Measurements from ENCODE around the gene CCDC112. TPM values are rescaled to one million over a fixed set of nuclear protein-coding genes. Genes with fewer than 3 reads are reported as not detected.
"Not testable (repeated sequence)": the region's sequence is repeated elsewhere in the genome, so short reads cannot be mapped to it uniquely, and the experiment has no call there.

The CCDC112 gene
- total RNA-seq, 1 donor from 2014 or later: 5.1 TPM

DNA sequence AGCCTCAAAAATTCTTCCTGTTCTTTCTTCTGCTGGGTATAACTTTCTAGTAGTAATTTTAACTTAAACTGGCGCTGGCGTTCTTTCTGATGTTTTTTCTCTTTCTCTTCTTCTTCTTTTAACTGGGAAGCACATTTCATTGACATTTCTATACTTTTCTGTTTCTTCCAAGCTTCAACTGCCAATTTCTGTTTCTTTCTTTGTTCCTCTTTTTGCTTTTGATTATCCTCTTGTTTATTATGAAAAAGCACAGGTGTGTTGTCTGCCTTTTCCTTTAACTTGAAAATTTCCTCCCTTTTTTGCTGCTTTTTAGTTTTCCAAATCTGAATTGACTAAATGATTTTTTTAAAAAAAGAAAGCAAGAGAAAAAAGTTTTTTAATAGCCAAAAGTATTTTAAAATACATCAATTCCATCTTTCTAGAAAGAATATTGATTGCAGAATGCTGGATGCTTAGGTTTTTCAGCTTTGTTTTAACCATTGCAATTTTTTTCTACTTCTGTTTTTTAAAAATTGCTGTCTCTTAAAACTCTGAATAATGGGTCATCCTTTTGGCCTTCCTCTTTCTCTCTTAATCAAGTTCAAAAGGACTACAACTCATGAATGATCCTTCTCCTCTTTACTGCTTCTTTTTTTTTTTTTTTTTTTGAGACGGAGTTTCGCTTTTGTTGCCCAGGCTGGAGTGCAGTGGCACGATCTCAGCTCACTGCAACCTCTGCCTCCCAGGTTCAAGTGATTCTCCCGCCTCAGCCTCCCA lies 25.0 kb downstream of the CCDC112 start:
- ATAC-seq (no peak), DNase-seq (ENCODE audit: missing footprints) (no peak)
- intact Hi-C loops (cut with DNase I): no loop called here

DNA sequence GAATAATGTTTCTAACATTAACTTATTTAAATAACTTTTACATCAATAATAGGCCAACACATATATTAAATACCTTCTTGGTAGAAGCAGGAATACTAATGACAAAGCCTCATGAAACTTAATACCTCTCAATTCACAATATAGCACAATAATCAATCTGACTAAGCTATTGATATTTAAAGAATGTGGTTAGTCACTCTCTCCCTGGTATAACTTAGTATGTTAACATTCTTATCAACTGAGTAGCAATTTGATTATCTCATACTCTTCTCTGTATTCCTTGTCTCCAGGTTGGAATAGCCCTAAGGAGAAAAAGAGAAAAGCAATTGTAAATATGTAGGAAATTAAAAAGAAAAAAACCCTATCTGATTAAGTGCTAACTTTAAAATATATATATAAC lies 28.8 kb downstream of the CCDC112 start:
- intact Hi-C loops (cut with DNase I): no loop called here
- DNase-seq (ENCODE audit: missing footprints) (no peak), ATAC-seq (no peak)

- intact Hi-C loops (cut with DNase I): no loop called here
- ATAC-seq (no peak), DNase-seq (ENCODE audit: missing footprints) (peak; percentile 57)
These were observed 31.2 kb downstream of the CCDC112 start for GRCh38 chr5:115265220-115265619.

- peak; percentile 59 for DNase-seq (ENCODE audit: missing footprints)
- intact Hi-C loops (cut with DNase I): no loop called here
- ATAC-seq: no peak
These were observed 31.7 kb downstream of the CCDC112 start for GRCh38 chr5:115264786-115265185.

- intact Hi-C loops (cut with DNase I): no loop called here
- no peak for ATAC-seq
- no peak for DNase-seq (ENCODE audit: missing footprints)
These were observed 33.4 kb downstream of the CCDC112 start for GRCh38 chr5:115263078-115263380.

GRCh38 chr5:115262321-115263077 lies 34.0 kb downstream of the CCDC112 start, which contains the start of gene PGGT1B:
Gene PGGT1B, minus strand, starts transcription at chr5:115262877. Its CDS starts 26 bp downstream, at chr5:115262851.
- DNase-seq (ENCODE audit: missing footprints): peak; percentile 90
- ATAC-seq: peak; percentile 97
- intact Hi-C loops (cut with DNase I): no loop called here

DNA sequence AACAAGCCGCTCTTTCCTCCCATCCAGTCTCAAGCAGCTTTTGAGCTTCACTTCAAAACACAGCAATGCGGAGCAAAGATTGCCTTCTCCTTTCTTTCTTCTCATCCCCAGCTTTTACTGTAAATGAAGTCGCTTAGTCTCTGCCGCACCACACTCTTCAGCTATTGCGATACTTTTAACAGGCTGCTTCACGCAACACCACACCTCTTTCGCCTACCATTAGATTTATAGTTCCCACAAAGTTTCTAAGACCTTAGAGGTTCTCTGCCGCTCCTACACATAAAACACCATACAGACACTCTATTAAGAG lies 34.5 kb downstream of the CCDC112 start:
- intact Hi-C loops (cut with DNase I): no loop called here

GRCh38 chr5:115260248-115260647 lies 36.2 kb downstream of the CCDC112 start:
- intact Hi-C loops (cut with DNase I): no loop called here

More for the DNA sequence above, 34.5 kb downstream of the CCDC112 start:
- DNase-seq (ENCODE audit: missing footprints): no peak
- ATAC-seq: peak; percentile 8

GRCh38 chr5:115257981-115258380 lies 38.5 kb downstream of the CCDC112 start:
- intact Hi-C loops (cut with DNase I): no loop called here

More at GRCh38 chr5:115260248-115260647, 36.2 kb downstream of the CCDC112 start:
- no peak for DNase-seq (ENCODE audit: missing footprints)
- no peak for ATAC-seq

GRCh38 chr5:115249379-115249778 lies 47.1 kb downstream of the CCDC112 start:
- intact Hi-C loops (cut with DNase I); DNase-seq (ENCODE audit: missing footprints); ATAC-seq: not testable (repeated sequence)

More at GRCh38 chr5:115257981-115258380, 38.5 kb downstream of the CCDC112 start:
- DNase-seq (ENCODE audit: missing footprints): no peak
- no peak for ATAC-seq

GRCh38 chr5:115246361-115246991 lies 50.0 kb downstream of the CCDC112 start:
- intact Hi-C loops (cut with DNase I): no loop called here

DNA sequence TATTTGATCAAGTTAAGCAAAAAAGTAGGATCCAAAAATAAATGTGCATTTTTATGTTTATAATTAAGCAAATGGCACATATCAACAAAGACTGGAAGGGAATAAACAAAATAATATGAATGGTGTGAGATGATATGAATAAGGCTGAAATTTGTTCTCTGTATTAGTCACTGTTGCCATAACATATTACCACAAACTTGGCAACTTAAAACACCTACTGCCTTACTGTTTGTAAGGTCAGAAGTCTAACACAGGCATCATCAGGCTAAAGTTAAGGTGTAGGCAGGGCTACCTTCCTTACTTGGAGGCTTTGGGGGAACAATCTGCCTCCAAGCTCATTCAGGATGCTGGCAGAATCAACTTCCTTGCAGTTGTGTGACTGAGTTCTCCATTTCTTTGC lies 53.0 kb downstream of the CCDC112 start:
- intact Hi-C loops (cut with DNase I): no loop called here
- DNase-seq (ENCODE audit: missing footprints) (no peak), ATAC-seq (no peak)

More at GRCh38 chr5:115246361-115246991, 50.0 kb downstream of the CCDC112 start:
- ATAC-seq (no peak), DNase-seq (ENCODE audit: missing footprints) (no peak)

GRCh38 chr5:115241881-115242642 lies 54.4 kb downstream of the CCDC112 start:
- intact Hi-C loops (cut with DNase I): no loop called here
- ATAC-seq: no peak
- no peak for DNase-seq (ENCODE audit: missing footprints)

DNA sequence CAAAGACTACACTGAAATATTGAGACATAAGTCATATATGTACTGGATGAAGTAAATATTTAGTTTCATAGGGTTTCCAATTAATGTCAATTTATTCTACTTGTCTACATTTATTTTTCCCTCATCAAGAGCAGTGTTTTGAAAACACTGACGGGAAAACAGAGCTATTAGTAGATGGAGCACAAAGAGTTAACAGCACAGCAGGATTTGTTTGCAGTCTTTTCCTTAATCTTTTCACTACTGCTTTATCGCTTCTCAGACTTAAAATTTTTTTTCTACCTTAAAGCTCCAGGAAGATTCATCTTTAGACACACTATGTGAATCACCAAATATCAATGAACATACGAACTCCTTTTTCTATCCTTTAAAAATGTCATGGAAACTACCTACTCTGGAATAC lies 59.4 kb downstream of the CCDC112 start:
- DNase-seq (ENCODE audit: missing footprints) (no peak), ATAC-seq (no peak)
- intact Hi-C loops (cut with DNase I): no loop called here

GRCh38 chr5:115236599-115236998 lies 59.9 kb downstream of the CCDC112 start:
- DNase-seq (ENCODE audit: missing footprints) (no peak), ATAC-seq (no peak)
- intact Hi-C loops (cut with DNase I): no loop called here

GRCh38 chr5:115231598-115231997 lies 64.9 kb downstream of the CCDC112 start:
- intact Hi-C loops (cut with DNase I): no loop called here
- no peak for ATAC-seq
- no peak for DNase-seq (ENCODE audit: missing footprints)

DNA sequence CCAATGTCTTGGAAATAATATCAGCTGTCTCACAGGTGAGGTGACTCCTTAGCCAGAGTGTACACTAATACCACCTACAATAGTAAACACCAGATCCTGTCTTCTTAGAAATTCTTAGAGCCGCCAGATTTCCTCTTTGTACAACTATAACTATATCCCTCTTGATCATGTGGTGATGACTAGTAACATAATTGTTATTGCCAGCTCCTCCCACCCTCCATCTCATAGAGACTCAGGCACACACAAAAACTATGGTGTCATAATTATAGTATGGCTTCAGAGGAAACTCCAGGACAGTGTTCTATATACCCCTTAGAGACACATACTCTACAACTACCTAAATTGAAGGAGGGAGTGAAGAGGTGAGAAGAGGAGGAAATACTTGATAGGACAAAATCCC lies 66.8 kb downstream of the CCDC112 start:
- intact Hi-C loops (cut with DNase I): no loop called here
- ATAC-seq: no peak
- DNase-seq (ENCODE audit: missing footprints): no peak

DNA sequence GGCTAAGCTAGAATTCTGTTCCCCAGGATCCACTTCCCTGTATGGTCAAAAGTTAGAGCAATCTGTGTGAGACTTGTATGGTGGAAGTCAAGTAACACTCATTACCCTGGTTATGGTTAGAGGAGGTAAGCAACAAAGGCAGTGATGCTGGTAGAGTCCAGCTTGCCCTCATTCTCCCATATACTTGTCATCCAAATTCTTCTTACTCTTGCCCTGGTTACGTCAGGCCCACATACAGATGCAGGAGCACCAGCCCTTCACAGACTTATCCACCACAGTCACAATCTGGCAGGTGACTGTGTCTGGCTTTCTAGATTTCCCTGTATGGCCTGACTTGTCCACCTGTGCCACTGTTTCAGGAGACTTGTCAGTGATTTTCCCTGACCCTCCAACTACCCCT lies 69.2 kb downstream of the CCDC112 start:
- DNase-seq (ENCODE audit: missing footprints): no peak
- intact Hi-C loops (cut with DNase I): no loop called here
- ATAC-seq: no peak

Measured in Right ventricle myocardium inferior (tissue), 1 donor.